Gastroesophageal sphincter (tissue), 4 donors: ENCODE measurements around the gene POC1A. TPM values are rescaled to one million over a fixed set of nuclear protein-coding genes. Genes with fewer than 3 reads are reported as not detected.

ENCODE experiments used
- ATAC-seq: fragments of 150-250 bp; one replicate; pipeline ENCODE4 v1.9.1; 2016; ENCODE audit warnings: mild to moderate bottlenecking, moderate library complexity
- H3K27ac ChIP-seq, 4 donors: fragments of 200-600 bp; sonication (generic) in 3 of 4; 1 replicate in 3 of 4; 2 replicates in 1 of 4; pipeline ENCODE4 v1.5.1; 2016 to 2019
- H3K27me3 ChIP-seq: fragments of 200-600 bp; sonication (generic); one replicate; pipeline ENCODE4 v1.5.1; 2019
- H3K36me3 ChIP-seq, 2 donors: fragments of 200-600 bp; sonication (generic); one replicate each; pipeline ENCODE4 v1.5.1; 2019; ENCODE audit warnings: control low read depth in 1 of 2
- H3K4me1 ChIP-seq, 3 donors: fragments of 200-600 bp; sonication (generic); 1 replicate in 2 of 3; 2 replicates in 1 of 3; pipeline ENCODE4 v1.5.1; 2016 to 2019; ENCODE audit warnings: control low read depth in 2 of 3
- H3K4me3 ChIP-seq, 2 donors: fragments of 200-600 bp; sonication (generic); one replicate each; pipeline ENCODE4 v1.5.1; 2019; ENCODE audit warnings: mild to moderate bottlenecking in 1 of 2, moderate library complexity in 1 of 2
- H3K9me3 ChIP-seq, 3 donors: fragments of 200-600 bp; sonication (generic); one replicate each; pipeline ENCODE4 v1.5.1; 2017 to 2019; ENCODE audit warnings: control low read depth in 2 of 3
- CTCF ChIP-seq, 4 experiments: fragments of 200-600 bp in 2 of 4; fragments of 450-650 bp in 2 of 4; sonication (generic) in 1 of 4; IDR thresholded peaks; one replicate each; pipeline ENCODE4 v1.5.1; 2017 to 2019; ENCODE audit warnings: antibody characterized with exemption in 4 of 4, mild to moderate bottlenecking in 2 of 4, moderate library complexity in 2 of 4
- EP300 ChIP-seq: sonication (generic); formaldehyde crosslinking; IDR thresholded peaks from one replicate; pipeline ENCODE4 v1.6.1; 2017; ENCODE audit warnings: antibody characterized with exemption, mild to moderate bottlenecking
- POLR2A ChIP-seq, 2 donors: fragments of 450-650 bp; IDR thresholded peaks; one replicate each; pipeline ENCODE4 v1.6.1; 2017; ENCODE audit warnings: antibody characterized with exemption in 2 of 2, mild to moderate bottlenecking in 2 of 2, moderate library complexity in 1 of 2
- POLR2AphosphoS5 ChIP-seq: sonication (generic); formaldehyde crosslinking; IDR thresholded peaks from one replicate; pipeline ENCODE4 v1.6.1; 2017; ENCODE audit warnings: antibody characterized with exemption
- WGBS, 2 donors: methylation state at CpG; one replicate each; pipeline ENCODE4 v1.1.5; 2018; ENCODE audit warnings: low coverage in 1 of 2; 5-methylcytosine and 5-hydroxymethylcytosine counted together
- total RNA-seq, 4 donors: library from RNA; depleted of rRNA; stranded (reverse); fragments of >200 nt; gene quantifications; one replicate each; pipeline ENCODE4 v1.1.0, GENCODE V29; 2016

The POC1A gene
- total RNA-seq, 4 donors from 2014 or later, result 0.73 to 1.7 (median 0.93) TPM

GRCh38 chr3:52126036-52126435 is 28.2 kb downstream of the POC1A start:
- no peak overlapping the region for H3K4me3 ChIP-seq
- WGBS, 2 donors, result 100% methylated on average over 1 of the region's 4 CpGs; no CpG with 5 or more reads in 1 of the 2 donors
- ATAC-seq, result no peak
- H3K36me3 ChIP-seq, result no peaks in the 10 kb centered on the region
- H3K27me3 ChIP-seq, result no peaks in the 10 kb centered on the region
- H3K9me3 ChIP-seq, result no peaks in the 10 kb centered on the region
- H3K4me1 ChIP-seq, result peaks cover 0 to 24% (median 3%) of the 10 kb centered on the region in 3 donors
- H3K27ac ChIP-seq, result no peak overlapping the region
- TF ChIP-seq EP300, result no peak
- TF ChIP-seq CTCF (IDR thresholded peaks at IDR 0.05), result no peak
- no peak for TF ChIP-seq POLR2AphosphoS5
- no peak for TF ChIP-seq POLR2A (IDR thresholded peaks at IDR 0.05)

- Histone ChIP-seq H3K36me3 (no peaks in the 10 kb centered on the region), H3K4me1 (peaks cover 0 to 34% (median 6%) of the 10 kb centered on the region in 3 donors), H3K4me3 (no peak overlapping the region), H3K9me3 (no peaks in the 10 kb centered on the region), H3K27ac (no peak overlapping the region), H3K27me3 (no peaks in the 10 kb centered on the region)
- WGBS, 2 donors, result 93 to 97% methylated on average over 3 to 6 of the region's 8 CpGs
- ATAC-seq, result no peak
- no peak for TF ChIP-seq POLR2A (IDR thresholded peaks at IDR 0.05)
- TF ChIP-seq EP300, result no peak
- TF ChIP-seq POLR2AphosphoS5, result no peak
- no peak for TF ChIP-seq CTCF (IDR thresholded peaks at IDR 0.05)
These were observed 29.5 kb downstream of the POC1A start for GRCh38 chr3:52124766-52125165.

GRCh38 chr3:52124126-52124525 is 30.1 kb downstream of the POC1A start:
- Histone ChIP-seq H3K4me1 (peaks cover 0 to 41% (median 6%) of the 10 kb centered on the region in 3 donors), H3K4me3 (no peak overlapping the region), H3K9me3 (no peaks in the 10 kb centered on the region), H3K36me3 (no peaks in the 10 kb centered on the region), H3K27me3 (no peaks in the 10 kb centered on the region), H3K27ac (no peak overlapping the region)
- no peak for TF ChIP-seq EP300
- no peak for TF ChIP-seq CTCF (IDR thresholded peaks at IDR 0.05)
- no peak for TF ChIP-seq POLR2A (IDR thresholded peaks at IDR 0.05)
- TF ChIP-seq POLR2AphosphoS5, result no peak
- no CpG with 5 or more reads among the region's 2 CpGs for WGBS, 2 donors
- ATAC-seq, result no peak

GRCh38 chr3:52123106-52123725 is 31.0 kb downstream of the POC1A start:
- peak in 3 of 4 experiments; percentile 84 to 94 (median 89) for TF ChIP-seq CTCF (IDR thresholded peaks at IDR 0.05)
- no peak for TF ChIP-seq POLR2A (IDR thresholded peaks at IDR 0.05)
- TF ChIP-seq POLR2AphosphoS5, result no peak
- TF ChIP-seq EP300, result no peak
- Histone ChIP-seq H3K36me3 (no peaks in the 10 kb centered on the region), H3K27ac (peak overlapping the region in 3 of 4 donors; percentile 24 to 74 (median 60)), H3K4me1 (peaks cover 0 to 48% (median 6%) of the 10 kb centered on the region in 3 donors), H3K9me3 (no peaks in the 10 kb centered on the region), H3K27me3 (no peaks in the 10 kb centered on the region), H3K4me3 (no peak overlapping the region)
- peak; percentile 78 for ATAC-seq
- 38 to 70% methylated on average over 2 of the region's 10 CpGs for WGBS, 2 donors

DNA sequence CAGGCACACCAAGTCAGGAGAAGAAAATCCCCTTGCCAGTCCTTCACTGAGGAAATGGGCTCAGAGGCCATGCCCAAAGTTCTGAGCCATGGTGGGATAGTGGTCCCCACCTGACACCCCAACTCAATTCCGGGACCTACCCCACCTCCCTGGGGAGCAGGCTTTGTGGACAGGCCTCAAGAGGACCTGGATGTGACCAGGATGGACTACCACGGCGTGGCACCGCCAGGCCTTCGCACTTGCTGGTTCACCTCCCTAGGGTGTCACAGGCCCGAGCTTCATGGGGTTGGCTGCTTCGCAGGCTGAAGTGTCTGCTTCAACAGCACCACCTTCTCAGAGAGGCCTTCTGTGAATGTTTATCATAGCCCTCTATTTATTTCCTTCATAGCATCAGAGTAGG is 31.7 kb downstream of the POC1A start:
- Histone ChIP-seq H3K9me3 (no peaks in the 10 kb centered on the region), H3K27me3 (no peaks in the 10 kb centered on the region), H3K4me3 (no peak overlapping the region), H3K4me1 (peaks cover 0 to 48% (median 6%) of the 10 kb centered on the region in 3 donors), H3K36me3 (no peaks in the 10 kb centered on the region), H3K27ac (peak overlapping the region in 3 of 4 donors; percentile 24 to 74 (median 60))
- ATAC-seq, result no peak
- WGBS, 2 donors, result 93% methylated on average over 3 of the region's 7 CpGs; no CpG with 5 or more reads in 1 of the 2 donors
- no peak for TF ChIP-seq EP300
- no peak for TF ChIP-seq POLR2AphosphoS5
- no peak for TF ChIP-seq POLR2A (IDR thresholded peaks at IDR 0.05)
